Heart left ventricle (tissue), 13 donors: Measurements from ENCODE around the gene ARHGAP33.

ENCODE experiments used
- CTCF ChIP-seq, 12 donors: fragments of 200-600 bp; sonication (generic) in 4 of 12; IDR thresholded peaks; one replicate each; pipeline versions ENCODE4 v1.5.0 to v1.8.0; 2018 to 2022; ENCODE audit warnings: antibody characterized with exemption in 12 of 12, mild to moderate bottlenecking in 5 of 12
- POLR2A ChIP-seq, 2 donors: fragments of 450-650 bp; IDR thresholded peaks; one replicate each; pipeline ENCODE4 v1.6.1; 2017; ENCODE audit warnings: antibody characterized with exemption in 2 of 2, mild to moderate bottlenecking in 2 of 2, moderate library complexity in 2 of 2
- donor health status: ischemic (EF 13 %, LVEDD 7.1; RV severe dilation, severe dysfunction).
- donor health status: DM: no; HTN: yes; CAD: no.
- donor health status: DM: no; HTN: no; CAD: no.
- donor health status: ischemic (EF 25% LVEDD 6.9; RV normal size, moderate dysfunction).
- donor health status: ischemic (EF 25% LVEDD 5.7; RV mildly dilated, moderate dysfunction).
- donor health status: ischemic (EF 35%, LVEDD 5.7; RV mildly dilated, moderate dysfunction).
- donor health status: nonischemic (EF 11% LVEDD 7.7; RV severe dilation, severe dysfunction).
- donor health status: DM: yes; HTN: yes; CAD: no.
- donor health status: PGD.
- donor health status: ischemic (EF 29% LVEDD 5.4; RV normal size, mild dysfunction).
- donor health status: nonischemic (EF 23%, LVEDD 6.1; RV moderate dilation, normal function).

GRCh38 chr19:35755550-35756376 lies 19.6 kb upstream of the ARHGAP33 start:
- TF ChIP-seq CTCF (IDR thresholded peaks at IDR 0.05) = no peak
- TF ChIP-seq POLR2A (IDR thresholded peaks at IDR 0.05) = peak in 1 of 2 donors; percentile 48
